ENCODE data around the gene PARP14.
"Not testable (repeated sequence)": the region's sequence is repeated elsewhere in the genome, so short reads cannot be mapped to it uniquely, and the experiment has no call there.

PARP14 gene

GRCh38 chr3:122728756-122729514 lies 48.3 kb downstream of the PARP14 start:
- peaks cover 9% of the 10 kb centered on the region for H3K9me3 Mint-ChIP-seq
- H3K4me3 Mint-ChIP-seq: no peak overlapping the region
- H3K36me3 Mint-ChIP-seq: peaks cover 31% of the 10 kb centered on the region
- no peak overlapping the region for H3K27ac Mint-ChIP-seq
- H3K4me1 Mint-ChIP-seq: no peaks in the 10 kb centered on the region
- no peaks in the 10 kb centered on the region for H3K27me3 Mint-ChIP-seq

- H3K9me3 Mint-ChIP-seq: peaks cover 9% of the 10 kb centered on the region
- no peak overlapping the region for H3K4me3 Mint-ChIP-seq
- H3K27me3 Mint-ChIP-seq: no peaks in the 10 kb centered on the region
- H3K4me1 Mint-ChIP-seq: no peaks in the 10 kb centered on the region
- peaks cover 29% of the 10 kb centered on the region for H3K36me3 Mint-ChIP-seq
- peak overlapping the region; percentile 5 for H3K27ac Mint-ChIP-seq
Measured at GRCh38 chr3:122730240-122730639, 49.6 kb downstream of the PARP14 start.

DNA sequence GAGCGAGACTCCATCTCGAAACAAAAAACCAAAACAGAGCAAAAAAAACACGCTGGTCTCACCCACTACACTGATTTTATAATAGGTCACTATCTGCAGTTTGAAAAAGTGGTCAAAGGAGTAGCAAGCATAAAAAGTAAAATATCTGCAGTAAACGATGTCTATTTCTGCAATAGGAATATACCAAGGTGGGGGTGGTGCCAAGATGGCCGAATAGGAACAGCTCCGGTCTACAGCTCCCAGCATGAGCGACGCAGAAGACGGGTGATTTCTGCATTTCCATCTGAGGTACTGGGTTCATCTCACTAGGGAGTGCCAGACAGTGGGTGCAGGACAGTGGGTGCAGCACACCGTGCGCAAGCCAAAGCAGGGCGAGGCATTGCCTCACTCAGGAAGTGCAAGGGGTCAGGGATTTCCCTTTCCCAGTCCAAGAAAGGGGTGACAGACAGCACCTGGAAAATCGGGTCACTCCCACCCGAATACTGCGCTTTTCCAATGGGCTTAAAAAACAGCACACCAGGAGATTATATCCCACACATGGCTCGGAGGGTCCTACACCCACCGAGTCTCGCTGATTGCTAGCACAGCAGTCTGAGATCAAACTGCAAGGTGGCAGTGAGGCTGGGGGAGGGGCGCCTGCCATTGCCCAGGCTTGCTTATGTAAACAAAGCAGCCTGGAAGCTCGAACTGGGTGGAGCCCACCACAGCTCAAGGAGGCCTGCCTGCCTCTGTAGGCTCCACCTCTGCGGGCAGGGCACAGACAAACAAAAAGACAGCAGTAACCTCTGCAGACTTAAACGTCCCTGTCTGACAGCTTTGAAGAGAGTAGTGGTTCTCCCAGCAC lies 52.3 kb downstream of the PARP14 start:
- H3K9me3 Mint-ChIP-seq, H3K4me1 Mint-ChIP-seq, H3K4me3 Mint-ChIP-seq, H3K27ac Mint-ChIP-seq, H3K27me3 Mint-ChIP-seq: not testable (repeated sequence)
- peaks cover 15% of the 10 kb centered on the region for H3K36me3 Mint-ChIP-seq

DNA sequence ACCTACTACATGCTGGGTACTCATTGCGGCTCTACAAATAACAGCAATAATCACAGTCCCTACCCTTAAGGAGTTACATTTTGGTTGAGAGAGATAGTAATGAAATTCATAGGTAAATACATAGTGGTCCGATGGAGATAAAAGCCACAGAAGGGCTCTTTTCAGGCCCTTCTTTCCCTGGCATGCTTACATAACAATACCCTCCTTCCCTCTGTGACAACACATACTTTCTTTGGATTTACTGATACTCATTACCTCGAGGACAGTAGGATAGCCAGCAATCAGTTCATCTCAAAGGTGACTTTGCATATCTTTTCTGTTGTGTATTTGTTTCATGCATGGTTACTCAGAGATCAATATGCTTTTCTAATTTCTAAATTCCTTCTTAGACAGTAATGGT lies 58.5 kb downstream of the PARP14 start:
- Mint-ChIP-seq H3K36me3 (peaks cover 36% of the 10 kb centered on the region), H3K4me3 (no peak overlapping the region), H3K27ac (no peak overlapping the region), H3K4me1 (no peaks in the 10 kb centered on the region), H3K9me3 (no peaks in the 10 kb centered on the region), H3K27me3 (no peaks in the 10 kb centered on the region)

DNA sequence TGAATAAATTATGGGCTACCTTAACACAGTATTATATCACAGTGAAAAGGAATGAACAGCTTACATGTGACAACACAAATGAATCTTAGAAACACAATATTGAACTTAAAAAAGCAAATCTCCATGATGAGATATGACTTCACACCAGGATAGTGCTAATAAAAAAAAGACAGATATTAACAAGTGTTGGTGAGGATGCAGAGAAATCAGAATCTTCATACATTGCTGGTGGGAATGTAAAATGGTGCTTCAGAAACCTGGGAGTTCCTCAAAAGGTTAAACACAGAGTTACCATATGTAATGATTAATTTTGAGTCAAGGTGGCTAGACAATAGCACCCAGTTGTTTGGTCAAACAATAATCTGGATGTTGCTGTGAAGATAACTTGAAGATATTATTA lies 61.6 kb downstream of the PARP14 start:
- Mint-ChIP-seq H3K9me3 (no peaks in the 10 kb centered on the region), H3K36me3 (peaks cover 42% of the 10 kb centered on the region), H3K27me3 (no peaks in the 10 kb centered on the region), H3K27ac (no peak overlapping the region), H3K4me1 (no peaks in the 10 kb centered on the region), H3K4me3 (no peak overlapping the region)

- H3K4me3 Mint-ChIP-seq: no peak overlapping the region
- H3K27ac Mint-ChIP-seq: no peak overlapping the region
- H3K36me3 Mint-ChIP-seq: peaks cover 46% of the 10 kb centered on the region
- no peaks in the 10 kb centered on the region for H3K4me1 Mint-ChIP-seq
- no peaks in the 10 kb centered on the region for H3K9me3 Mint-ChIP-seq
- no peaks in the 10 kb centered on the region for H3K27me3 Mint-ChIP-seq
Measured at GRCh38 chr3:122743581-122744120, 63.0 kb downstream of the PARP14 start.

- H3K27ac Mint-ChIP-seq: no peak overlapping the region
- no peaks in the 10 kb centered on the region for H3K4me1 Mint-ChIP-seq
- peaks cover 35% of the 10 kb centered on the region for H3K36me3 Mint-ChIP-seq
- H3K9me3 Mint-ChIP-seq: no peaks in the 10 kb centered on the region
- no peaks in the 10 kb centered on the region for H3K27me3 Mint-ChIP-seq
- H3K4me3 Mint-ChIP-seq: no peak overlapping the region
Measured at GRCh38 chr3:122745369-122746021, 64.9 kb downstream of the PARP14 start.

DNA sequence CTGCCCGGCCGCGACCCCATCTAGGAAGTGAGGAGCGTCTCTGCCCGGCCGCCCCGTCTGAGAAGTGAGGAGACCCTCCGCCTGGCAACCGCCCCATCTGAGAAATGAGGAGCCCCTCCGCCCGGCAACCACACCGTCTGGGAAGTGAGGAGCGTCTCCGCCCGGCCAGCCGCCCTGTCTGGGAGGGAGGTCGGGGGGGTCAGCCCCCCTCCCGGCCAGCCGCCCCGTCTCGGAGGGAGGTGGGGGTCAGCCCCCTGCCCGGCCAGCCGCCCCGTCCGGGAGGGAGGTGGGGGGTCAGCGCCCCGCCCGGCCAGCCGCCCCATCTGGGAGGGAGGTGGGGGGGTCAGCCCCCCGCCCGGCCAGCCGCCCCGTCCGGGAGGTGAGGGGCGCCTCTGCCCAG lies 66.7 kb downstream of the PARP14 start:
- H3K4me3 Mint-ChIP-seq, H3K9me3 Mint-ChIP-seq, H3K27ac Mint-ChIP-seq, H3K4me1 Mint-ChIP-seq, H3K27me3 Mint-ChIP-seq: not testable (repeated sequence)
- peaks cover 23% of the 10 kb centered on the region for H3K36me3 Mint-ChIP-seq

DNA sequence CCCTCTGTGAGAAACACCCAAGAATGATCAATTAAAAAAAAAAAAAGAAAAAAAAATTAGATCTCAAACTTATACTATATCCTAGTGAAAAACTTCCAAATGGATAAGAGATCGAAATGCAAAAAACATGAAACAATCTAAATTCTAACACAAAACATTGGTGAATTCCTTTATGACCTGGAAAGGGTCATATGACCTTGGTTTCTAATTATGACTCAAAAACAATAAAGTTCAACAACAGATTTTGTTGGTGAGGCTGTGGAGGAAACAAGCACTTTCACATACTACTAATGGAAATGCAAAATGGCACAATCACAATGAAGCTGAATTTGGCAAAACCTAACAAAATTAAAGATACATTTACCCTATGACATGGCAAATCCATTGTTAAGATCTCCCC lies 67.7 kb downstream of the PARP14 start:
- Mint-ChIP-seq H3K36me3 (peaks cover 22% of the 10 kb centered on the region), H3K27me3 (no peaks in the 10 kb centered on the region), H3K4me1 (no peaks in the 10 kb centered on the region), H3K27ac (no peak overlapping the region), H3K9me3 (no peaks in the 10 kb centered on the region), H3K4me3 (no peak overlapping the region)

DNA sequence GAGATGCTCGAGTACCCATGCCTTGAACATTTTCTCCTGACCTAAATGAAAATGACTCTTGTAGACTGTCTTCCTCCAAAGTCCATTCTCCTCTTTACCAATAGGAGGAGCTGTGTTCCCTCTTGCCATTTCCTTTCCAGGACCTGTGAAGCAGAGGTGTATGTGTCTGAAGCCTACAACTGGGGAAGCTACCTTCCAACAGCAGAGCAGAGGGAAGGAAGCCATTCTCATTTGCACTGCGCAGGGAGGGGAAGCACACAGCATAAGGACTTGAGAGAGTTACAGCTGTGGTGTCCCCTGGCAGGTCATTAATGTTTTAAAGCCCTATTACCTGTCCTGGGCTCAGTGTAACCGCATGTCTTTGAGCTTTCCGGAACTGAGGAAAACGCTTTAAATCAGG lies 74.3 kb downstream of the PARP14 start:
- peak overlapping the region; percentile 60 for H3K27ac Mint-ChIP-seq
- H3K9me3 Mint-ChIP-seq: no peaks in the 10 kb centered on the region
- peaks cover 7% of the 10 kb centered on the region for H3K4me1 Mint-ChIP-seq

GRCh38 chr3:122755491-122755890 lies 74.9 kb downstream of the PARP14 start:
- peaks cover 7% of the 10 kb centered on the region for H3K4me1 Mint-ChIP-seq
- no peaks in the 10 kb centered on the region for H3K9me3 Mint-ChIP-seq
- H3K27me3 Mint-ChIP-seq: no peaks in the 10 kb centered on the region
- no peak overlapping the region for H3K4me3 Mint-ChIP-seq
- no peak overlapping the region for H3K27ac Mint-ChIP-seq
- peaks cover 16% of the 10 kb centered on the region for H3K36me3 Mint-ChIP-seq

More for the DNA sequence above, 74.3 kb downstream of the PARP14 start:
- H3K4me3 Mint-ChIP-seq: no peak overlapping the region
- H3K27me3 Mint-ChIP-seq: no peaks in the 10 kb centered on the region
- H3K36me3 Mint-ChIP-seq: peaks cover 16% of the 10 kb centered on the region

DNA sequence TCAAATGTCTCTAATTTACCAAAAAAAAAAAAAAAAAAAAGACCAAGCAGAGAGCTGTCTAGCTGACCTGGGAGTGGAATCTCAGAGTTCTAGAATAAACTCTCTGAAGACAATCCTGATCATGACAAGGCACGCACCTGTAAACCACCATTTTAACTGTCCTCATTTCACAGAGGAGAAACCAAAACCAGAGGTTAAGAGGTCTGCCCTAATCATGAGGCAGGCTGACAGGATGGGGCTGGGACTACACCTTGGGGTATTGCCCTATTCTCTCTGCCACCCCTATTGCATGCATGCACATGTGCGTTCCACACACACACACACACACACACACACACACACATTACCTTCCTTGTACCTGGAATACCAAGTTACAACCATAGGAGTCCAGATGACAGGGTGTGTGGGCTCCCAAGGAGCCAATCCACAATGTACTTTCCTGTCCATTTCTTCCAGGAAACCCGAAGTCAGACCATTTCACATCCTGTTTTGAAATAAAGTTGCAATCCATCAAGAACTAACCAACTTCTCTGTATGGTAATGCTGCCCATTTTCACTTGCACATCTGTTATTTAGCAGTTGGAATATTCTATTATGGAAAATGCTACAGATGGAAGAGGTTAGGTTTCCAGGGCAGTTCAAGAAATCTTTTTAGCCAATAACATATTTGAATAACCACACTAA lies 78.4 kb downstream of the PARP14 start:
- peaks cover 7% of the 10 kb centered on the region for H3K4me1 Mint-ChIP-seq
- H3K9me3 Mint-ChIP-seq: no peaks in the 10 kb centered on the region
- H3K27ac Mint-ChIP-seq: no peak overlapping the region
- H3K27me3 Mint-ChIP-seq: no peaks in the 10 kb centered on the region
- no peak overlapping the region for H3K4me3 Mint-ChIP-seq
- H3K36me3 Mint-ChIP-seq: peaks cover 12% of the 10 kb centered on the region

DNA sequence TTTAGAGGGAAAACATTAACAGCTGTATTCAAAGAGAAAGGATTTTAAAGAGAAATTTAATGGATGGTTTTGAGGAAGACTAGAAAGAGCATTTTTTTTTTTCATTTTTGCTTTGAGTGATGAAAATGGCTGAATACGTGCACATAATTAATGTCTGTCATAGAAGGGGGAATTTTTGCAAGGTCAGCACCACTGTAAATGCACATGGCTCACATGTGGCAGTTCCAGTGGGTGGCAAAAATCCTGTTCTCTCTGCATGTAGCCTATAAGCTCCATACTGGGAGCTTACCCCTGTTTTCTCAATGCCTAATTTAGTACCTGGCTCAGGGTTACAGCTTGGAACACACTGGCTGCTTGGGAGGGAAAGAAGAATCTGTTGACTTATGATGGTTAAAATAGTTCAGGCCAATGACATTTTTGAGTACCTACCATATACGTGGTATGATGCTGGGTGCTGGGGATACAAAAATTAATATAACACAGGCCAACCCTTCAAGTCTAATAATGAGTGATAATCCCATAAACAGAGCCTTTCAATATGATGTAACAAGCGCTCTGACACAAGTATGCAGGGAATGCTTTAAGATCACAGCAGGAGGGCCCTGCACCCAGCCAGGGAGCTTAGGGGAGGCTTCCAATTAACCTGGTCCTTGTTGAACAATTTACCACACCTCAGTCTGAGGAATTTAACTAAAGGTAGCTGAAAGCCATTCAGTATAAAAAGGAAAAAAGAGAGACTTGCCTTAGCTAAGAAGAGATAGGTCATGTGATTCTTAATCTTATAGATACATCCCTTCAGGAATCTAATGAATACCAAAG lies 80.0 kb downstream of the PARP14 start:
- peak overlapping the region; percentile 23 for H3K27ac Mint-ChIP-seq
- no peaks in the 10 kb centered on the region for H3K27me3 Mint-ChIP-seq
- H3K4me1 Mint-ChIP-seq: peaks cover 7% of the 10 kb centered on the region
- no peak overlapping the region for H3K4me3 Mint-ChIP-seq
- peaks cover 9% of the 10 kb centered on the region for H3K36me3 Mint-ChIP-seq
- no peaks in the 10 kb centered on the region for H3K9me3 Mint-ChIP-seq

DNA sequence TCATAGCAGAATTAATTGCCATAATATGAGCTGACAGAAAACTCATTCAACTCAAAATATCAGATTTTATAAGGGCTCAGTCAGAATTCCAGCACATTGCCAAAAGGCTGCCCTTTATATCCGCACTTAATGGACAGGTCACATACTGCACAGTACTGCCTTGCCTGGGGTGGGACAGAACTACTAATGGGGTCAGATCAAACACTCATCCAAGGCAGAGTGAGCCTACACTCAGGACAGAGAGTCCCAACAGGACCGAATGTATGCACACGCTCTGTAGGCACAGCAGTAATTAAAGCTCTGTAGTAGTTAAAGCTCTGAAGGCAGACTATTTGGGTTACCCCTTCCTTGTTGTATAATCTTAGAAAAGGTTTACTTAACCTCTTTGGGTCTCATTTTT lies 85.8 kb downstream of the PARP14 start:
- H3K36me3 Mint-ChIP-seq: peaks cover 15% of the 10 kb centered on the region
- H3K9me3 Mint-ChIP-seq: no peaks in the 10 kb centered on the region
- H3K4me3 Mint-ChIP-seq: no peak overlapping the region
- H3K4me1 Mint-ChIP-seq: no peaks in the 10 kb centered on the region
- H3K27me3 Mint-ChIP-seq: no peaks in the 10 kb centered on the region
- H3K27ac Mint-ChIP-seq: no peak overlapping the region
